HG03280 (cell line): ENCODE measurements around the gene DLX2.
"Not testable (repeated sequence)": the region's sequence is repeated elsewhere in the genome, so short reads cannot be mapped to it uniquely, and the experiment has no call there.

Source experiments
- ATAC-seq: cut with Tn5 transposase; IDR thresholded peaks from one replicate; pipeline ENCODE4 v1.9.1; 2021; ENCODE audit warnings: mild to moderate bottlenecking, moderate library complexity; ENCODE audit not compliant: unreplicated experiment

Gene DLX2

GRCh38 chr2:172102391-172103359 lies at the start of gene DLX2:
Gene DLX2 (minus strand): TSS chr2:172102900. CDS start chr2:172102538, 362 bp downstream.
- peak; percentile 78 for ATAC-seq

- ATAC-seq, result no peak
Observed at GRCh38 chr2:172147944-172148650, 45.4 kb upstream of the DLX2 start.

- no peak for ATAC-seq
Observed at GRCh38 chr2:172143817-172144216, 41.1 kb upstream of the DLX2 start.

GRCh38 chr2:172138727-172139126 lies 36.0 kb upstream of the DLX2 start:
- not testable (repeated sequence) for ATAC-seq

GRCh38 chr2:172137943-172138342 lies 35.2 kb upstream of the DLX2 start:
- no peak for ATAC-seq

GRCh38 chr2:172137109-172137508 lies 34.4 kb upstream of the DLX2 start:
- ATAC-seq, result no peak

GRCh38 chr2:172135446-172135845 lies 32.7 kb upstream of the DLX2 start:
- no peak for ATAC-seq

- ATAC-seq, result no peak
Observed at GRCh38 chr2:172134270-172134669, 31.6 kb upstream of the DLX2 start.

GRCh38 chr2:172131713-172132555 lies 29.2 kb upstream of the DLX2 start:
- no peak for ATAC-seq

GRCh38 chr2:172129404-172129803 lies 26.7 kb upstream of the DLX2 start:
- no peak for ATAC-seq

GRCh38 chr2:172128484-172128883 lies 25.8 kb upstream of the DLX2 start:
- no peak for ATAC-seq

GRCh38 chr2:172120118-172120517 lies 17.4 kb upstream of the DLX2 start:
- ATAC-seq, result no peak

GRCh38 chr2:172119089-172119488 lies 16.4 kb upstream of the DLX2 start:
- no peak for ATAC-seq

GRCh38 chr2:172116107-172116506 lies 13.4 kb upstream of the DLX2 start:
- ATAC-seq, result no peak

GRCh38 chr2:172114579-172114978 lies 11.9 kb upstream of the DLX2 start:
- ATAC-seq, result no peak

- not testable (repeated sequence) for ATAC-seq
Observed at GRCh38 chr2:172114176-172114575, 11.5 kb upstream of the DLX2 start.

GRCh38 chr2:172113617-172114016 lies 10.9 kb upstream of the DLX2 start:
- no peak for ATAC-seq

- ATAC-seq, result no peak
Observed at GRCh38 chr2:172109988-172110811, 7.5 kb upstream of the DLX2 start.

GRCh38 chr2:172109256-172109987 lies 6.7 kb upstream of the DLX2 start:
- ATAC-seq, result no peak

GRCh38 chr2:172108587-172108930 lies 5.9 kb upstream of the DLX2 start:
- no peak for ATAC-seq
